WERI-Rb-1 (cell line): Measurements from ENCODE around the gene LRP1B.

ENCODE experiments used
- DNase-seq: peaks from one replicate; pipeline ENCODE4 v3.0.0-alpha.2; 2020
- H3K27ac ChIP-seq: fragments of 250-450 bp; sonication (Bioruptor Pico); 2 replicates; pipeline ENCODE4 v1.5.1; 2020; ENCODE audit warnings: mild to moderate bottlenecking, moderate library complexity
- H3K27me3 ChIP-seq: fragments of 250-450 bp; sonication (Bioruptor Pico); 2 replicates; pipeline ENCODE4 v1.5.1; 2021; ENCODE audit warnings: mild to moderate bottlenecking, low read depth, moderate library complexity; ENCODE audit not compliant: insufficient read depth, severe bottlenecking
- H3K36me3 ChIP-seq: fragments of 250-450 bp; sonication (Bioruptor Pico); 2 replicates; pipeline ENCODE4 v1.5.1; 2020; ENCODE audit warnings: mild to moderate bottlenecking, moderate library complexity
- H3K4me3 ChIP-seq: 2 replicates; pipeline ENCODE4 v1.5.1; 2011; ENCODE audit warnings: low read depth, mild to moderate bottlenecking, control low read depth, low read length
- H3K9me3 ChIP-seq: fragments of 250-450 bp; sonication (Bioruptor Pico); 2 replicates; pipeline ENCODE4 v1.5.1; 2021; ENCODE audit warnings: mild to moderate bottlenecking, moderate library complexity; ENCODE audit not compliant: severe bottlenecking
- TF ChIP-seq, protein P1 (sequence below): IDR thresholded peaks from 2 replicates; pipeline ENCODE4 v1.5.1; 2011; ENCODE audit warnings: low read depth, mild to moderate bottlenecking, control low read depth, inconsistent platforms, low read length

Gene LRP1B

DNA sequence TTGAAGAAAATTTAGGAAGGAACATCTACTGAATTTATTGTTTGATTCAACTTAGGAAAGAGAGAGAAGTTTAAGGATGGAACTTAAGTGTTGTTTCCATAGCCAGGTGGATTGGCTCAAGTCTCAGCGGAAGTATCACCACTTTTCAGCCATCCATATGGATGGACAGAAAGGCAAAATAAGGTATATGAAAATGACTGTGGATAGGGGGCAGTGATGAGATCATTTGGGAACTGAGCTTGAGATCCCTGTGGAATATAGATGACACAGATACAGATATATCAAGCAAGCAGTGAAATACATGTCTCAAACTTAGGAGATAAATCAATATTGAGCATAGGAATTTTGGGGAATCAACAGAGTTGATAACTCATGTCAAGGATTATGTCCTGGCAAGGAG, 1887.9 kb downstream of the LRP1B start:
- Histone ChIP-seq H3K27ac (no peak overlapping the region), H3K27me3 (no peaks in the 10 kb centered on the region), H3K4me3 (no peak overlapping the region), H3K36me3 (no peaks in the 10 kb centered on the region), H3K9me3 (no peaks in the 10 kb centered on the region)
- no peak for DNase-seq
- TF ChIP-seq, protein P1, sequence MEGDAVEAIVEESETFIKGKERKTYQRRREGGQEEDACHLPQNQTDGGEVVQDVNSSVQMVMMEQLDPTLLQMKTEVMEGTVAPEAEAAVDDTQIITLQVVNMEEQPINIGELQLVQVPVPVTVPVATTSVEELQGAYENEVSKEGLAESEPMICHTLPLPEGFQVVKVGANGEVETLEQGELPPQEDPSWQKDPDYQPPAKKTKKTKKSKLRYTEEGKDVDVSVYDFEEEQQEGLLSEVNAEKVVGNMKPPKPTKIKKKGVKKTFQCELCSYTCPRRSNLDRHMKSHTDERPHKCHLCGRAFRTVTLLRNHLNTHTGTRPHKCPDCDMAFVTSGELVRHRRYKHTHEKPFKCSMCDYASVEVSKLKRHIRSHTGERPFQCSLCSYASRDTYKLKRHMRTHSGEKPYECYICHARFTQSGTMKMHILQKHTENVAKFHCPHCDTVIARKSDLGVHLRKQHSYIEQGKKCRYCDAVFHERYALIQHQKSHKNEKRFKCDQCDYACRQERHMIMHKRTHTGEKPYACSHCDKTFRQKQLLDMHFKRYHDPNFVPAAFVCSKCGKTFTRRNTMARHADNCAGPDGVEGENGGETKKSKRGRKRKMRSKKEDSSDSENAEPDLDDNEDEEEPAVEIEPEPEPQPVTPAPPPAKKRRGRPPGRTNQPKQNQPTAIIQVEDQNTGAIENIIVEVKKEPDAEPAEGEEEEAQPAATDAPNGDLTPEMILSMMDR, result no peak

DNA sequence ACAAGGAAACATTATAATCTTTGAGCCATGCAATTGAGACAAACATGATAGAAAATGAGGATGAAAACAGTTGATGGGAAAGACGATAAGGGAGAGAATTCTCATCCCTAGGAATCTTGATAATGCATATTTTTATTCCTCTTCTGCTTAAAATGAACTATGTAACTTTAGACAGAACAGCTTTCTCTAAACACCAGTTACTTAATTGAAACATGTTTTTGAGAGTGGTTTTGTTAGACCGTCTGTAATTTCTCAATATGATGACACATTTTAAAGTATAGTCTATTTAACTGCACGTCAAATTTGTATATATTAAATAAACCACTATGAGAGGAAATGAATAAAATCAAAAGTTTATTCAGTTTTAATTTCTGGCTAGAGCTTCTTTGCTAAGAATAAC, 1896.7 kb downstream of the LRP1B start:
- no peaks in the 10 kb centered on the region for H3K36me3 ChIP-seq
- DNase-seq, result no peak
- H3K9me3 ChIP-seq, result no peaks in the 10 kb centered on the region
- no peak overlapping the region for H3K27ac ChIP-seq
- H3K27me3 ChIP-seq, result no peaks in the 10 kb centered on the region
- H3K4me3 ChIP-seq, result no peak overlapping the region
- TF ChIP-seq, protein P1, result no peak

DNA sequence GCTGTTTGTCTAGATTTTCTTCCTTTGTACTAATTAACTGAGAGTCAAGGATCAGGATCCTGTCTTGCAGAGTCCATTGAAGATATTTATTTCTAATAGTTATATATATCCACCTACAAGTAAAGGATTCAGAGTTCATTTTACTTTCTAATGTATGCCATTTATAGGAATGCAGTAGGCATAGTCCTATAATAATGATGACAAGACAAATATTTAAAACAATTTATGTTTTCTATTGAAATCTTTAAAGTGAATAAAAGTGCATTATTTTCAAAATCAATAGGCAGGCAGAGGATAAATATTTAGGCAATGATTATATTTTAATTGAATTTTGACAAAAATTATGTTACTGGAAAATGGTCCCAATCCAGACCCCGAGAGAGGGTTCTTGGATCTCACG, 1919.9 kb downstream of the LRP1B start:
- H3K36me3 ChIP-seq, result no peaks in the 10 kb centered on the region
- no peak overlapping the region for H3K27ac ChIP-seq
- H3K4me3 ChIP-seq, result no peak overlapping the region
- no peaks in the 10 kb centered on the region for H3K9me3 ChIP-seq
- no peak for DNase-seq
- TF ChIP-seq, protein P1, result no peak
- H3K27me3 ChIP-seq, result no peaks in the 10 kb centered on the region

DNA sequence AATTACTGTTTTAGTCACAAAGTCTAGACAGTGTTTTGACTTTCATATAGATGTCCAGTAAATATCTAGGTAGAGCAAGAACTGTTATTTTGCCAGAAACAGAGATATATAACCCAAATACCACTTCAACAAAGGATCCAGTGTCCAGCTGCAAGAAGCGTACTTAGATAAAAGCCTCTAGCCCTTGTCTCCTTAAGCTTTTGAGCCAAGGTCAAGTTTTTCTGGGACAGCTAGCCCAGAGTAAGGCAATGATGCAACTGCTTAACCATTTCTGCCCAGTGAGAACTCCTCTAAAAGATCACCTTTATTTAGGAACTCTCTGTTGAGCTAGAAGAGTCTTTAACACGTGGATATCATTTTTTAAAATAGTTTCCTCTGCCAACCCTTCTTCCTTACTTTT, 1925.7 kb downstream of the LRP1B start:
- H3K27me3 ChIP-seq, result no peaks in the 10 kb centered on the region

DNA sequence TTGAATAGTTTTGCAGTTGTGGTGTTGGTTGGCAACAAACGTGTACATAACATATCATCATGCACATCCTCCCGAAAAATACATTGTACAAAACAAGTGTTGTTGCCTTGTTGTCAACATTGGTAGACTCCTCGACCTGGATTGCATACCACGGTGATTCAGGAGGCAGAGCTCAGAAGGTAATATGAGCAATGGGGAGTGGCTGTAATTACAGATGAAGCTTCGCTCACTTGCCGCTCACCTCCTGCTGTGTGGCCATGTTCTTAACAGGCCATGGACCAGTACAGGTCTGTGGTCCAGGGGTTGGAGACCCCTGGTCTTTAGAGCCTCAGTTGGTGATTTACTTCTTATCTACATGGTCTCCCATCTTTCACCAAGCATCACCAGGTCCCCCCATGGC, 1927.5 kb downstream of the LRP1B start:
- Histone ChIP-seq H3K36me3 (no peaks in the 10 kb centered on the region), H3K27me3 (no peaks in the 10 kb centered on the region), H3K27ac (no peak overlapping the region), H3K4me3 (no peak overlapping the region), H3K9me3 (no peaks in the 10 kb centered on the region)
- TF ChIP-seq, protein P1, result no peak
- no peak for DNase-seq

More for the DNA sequence above, 1925.7 kb downstream of the LRP1B start:
- no peak overlapping the region for H3K27ac ChIP-seq
- no peaks in the 10 kb centered on the region for H3K9me3 ChIP-seq
- TF ChIP-seq, protein P1, result no peak
- no peak overlapping the region for H3K4me3 ChIP-seq
- no peaks in the 10 kb centered on the region for H3K36me3 ChIP-seq
- DNase-seq, result no peak

DNA sequence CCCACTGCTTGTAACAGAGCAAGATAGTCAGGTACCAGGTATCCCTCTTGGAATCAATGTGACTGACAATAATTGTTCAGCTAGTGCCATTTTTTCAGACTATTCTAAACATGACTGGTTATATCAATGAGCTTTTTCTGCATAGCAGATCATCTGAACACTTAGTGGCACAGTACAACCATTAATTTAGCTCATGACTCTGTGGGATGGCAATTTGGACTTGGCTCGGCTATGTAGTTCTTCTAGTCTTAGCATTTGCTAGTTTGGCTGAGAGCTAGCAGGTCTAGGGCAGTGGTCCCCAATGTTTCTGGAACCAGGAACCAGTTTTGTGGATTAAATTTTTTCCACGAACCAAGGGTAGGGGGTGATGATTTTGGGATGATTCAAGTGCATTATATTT, 1929.2 kb downstream of the LRP1B start:
- Histone ChIP-seq H3K9me3 (no peaks in the 10 kb centered on the region), H3K36me3 (no peaks in the 10 kb centered on the region), H3K27ac (no peak overlapping the region), H3K4me3 (no peak overlapping the region), H3K27me3 (no peaks in the 10 kb centered on the region)
- TF ChIP-seq, protein P1, result no peak
- no peak for DNase-seq
